OCI-LY3 (cell line): Measurements from ENCODE around the gene CHST11.

Experiments
- H2AFZ ChIP-seq: fragments of 200-600, 300-600 bp; shearing (Covaris generic); 2 replicates; pipeline ENCODE4 v1.6.0; 2014; ENCODE audit warnings: antibody characterized with exemption, low read depth, low read length
- H3K27ac ChIP-seq: fragments of 200-600, 300-600 bp; sonication (generic); 2 replicates; pipeline ENCODE4 v1.5.1; 2014; ENCODE audit warnings: mild to moderate bottlenecking, low read length, moderate library complexity, mixed read lengths
- H3K27me3 ChIP-seq: fragments of 200-600, 300-600 bp; sonication (generic); 2 replicates; pipeline ENCODE4 v1.6.1; 2014; ENCODE audit warnings: low read depth, low read length, mixed read lengths
- H3K36me3 ChIP-seq: fragments of 200-600, 300-600 bp; sonication (generic); replicated peaks from 2 replicates; pipeline ENCODE3; 2014; ENCODE audit warnings: low read depth, low read length, mixed read lengths
- H3K4me1 ChIP-seq: fragments of 300-600, 200-600 bp; sonication (generic); 2 replicates; pipeline ENCODE4 v1.6.1; 2014; ENCODE audit warnings: low read length, mixed read lengths
- H3K4me2 ChIP-seq: fragments of 200-600, 300-600 bp; sonication (generic); 2 replicates; pipeline ENCODE4 v1.6.1; 2014; ENCODE audit warnings: low read length, mixed read lengths
- H3K4me3 ChIP-seq: fragments of 300-600, 200-600 bp; sonication (generic); 2 replicates; pipeline ENCODE4 v1.5.1; 2014; ENCODE audit warnings: antibody characterized with exemption, mild to moderate bottlenecking, low read length, moderate library complexity
- H3K79me2 ChIP-seq: fragments of 300-600, 200-600 bp; shearing (Covaris generic); 2 replicates; pipeline ENCODE4 v1.6.1; 2014; ENCODE audit warnings: mild to moderate bottlenecking, low read length, mixed read lengths
- H3K9ac ChIP-seq: fragments of 300-600, 200-600 bp; shearing (Covaris generic); 2 replicates; pipeline ENCODE4 v1.6.0; 2014; ENCODE audit warnings: mild to moderate bottlenecking, low read length, moderate library complexity
- H3K9me3 ChIP-seq: fragments of 200-600, 300-600 bp; shearing (Covaris generic); 2 replicates; pipeline ENCODE4 v1.6.1; 2014; ENCODE audit warnings: low read length, mixed read lengths; ENCODE audit not compliant: insufficient read depth
- H4K20me1 ChIP-seq: fragments of 200-600, 300-600 bp; sonication (generic); 2 replicates; pipeline ENCODE4 v1.6.1; 2016; ENCODE audit warnings: low read length, mixed read lengths; ENCODE audit not compliant: insufficient read depth
- CTCF ChIP-seq: fragments of 200-600, 300-600 bp; sonication (generic); IDR thresholded peaks from 2 replicates; pipeline ENCODE4 v1.5.1; 2014; ENCODE audit warnings: antibody characterized with exemption, low read length, low read depth
- EZH2phosphoT487 ChIP-seq: fragments of 200-600 bp; shearing (Covaris generic); IDR thresholded peaks from 2 replicates; pipeline ENCODE4 v1.6.1; 2018; ENCODE audit warnings: antibody characterized with exemption, mixed run types, low read depth

CHST11 gene

GRCh38 chr12:104414581-104415341 lies 42.0 kb upstream of the CHST11 start:
- H3K9ac ChIP-seq, result no peak overlapping the region
- no peak overlapping the region for H3K4me3 ChIP-seq
- TF ChIP-seq EZH2phosphoT487, result no peak
- no peak for TF ChIP-seq CTCF
- peaks cover 17% of the 10 kb centered on the region for H3K27me3 ChIP-seq
- no peak overlapping the region for H3K4me2 ChIP-seq
- H3K79me2 ChIP-seq, result no peaks in the 10 kb centered on the region
- no peak overlapping the region for H2AFZ ChIP-seq
- no peaks in the 10 kb centered on the region for H4K20me1 ChIP-seq
- no peak overlapping the region for H3K27ac ChIP-seq
- H3K4me1 ChIP-seq, result peaks cover 16% of the 10 kb centered on the region
- no peaks in the 10 kb centered on the region for H3K9me3 ChIP-seq
- no peaks in the 10 kb centered on the region for H3K36me3 ChIP-seq

GRCh38 chr12:104415342-104415980 lies 41.3 kb upstream of the CHST11 start:
- Histone ChIP-seq H3K4me2 (no peak overlapping the region), H3K27me3 (peaks cover 17% of the 10 kb centered on the region), H3K4me1 (peaks cover 16% of the 10 kb centered on the region), H2AFZ (no peak overlapping the region), H3K27ac (no peak overlapping the region), H3K9ac (no peak overlapping the region), H3K79me2 (no peaks in the 10 kb centered on the region), H3K9me3 (no peaks in the 10 kb centered on the region), H3K36me3 (no peaks in the 10 kb centered on the region), H3K4me3 (no peak overlapping the region), H4K20me1 (no peaks in the 10 kb centered on the region)
- no peak for TF ChIP-seq CTCF

- no peak for TF ChIP-seq CTCF
- TF ChIP-seq EZH2phosphoT487, result no peak
- H3K9ac ChIP-seq, result no peak overlapping the region
- H3K4me2 ChIP-seq, result no peak overlapping the region
- no peaks in the 10 kb centered on the region for H3K9me3 ChIP-seq
- H3K27ac ChIP-seq, result no peak overlapping the region
- H3K4me1 ChIP-seq, result peaks cover 16% of the 10 kb centered on the region
- no peak overlapping the region for H2AFZ ChIP-seq
- H3K36me3 ChIP-seq, result no peaks in the 10 kb centered on the region
- H3K79me2 ChIP-seq, result no peaks in the 10 kb centered on the region
- H3K27me3 ChIP-seq, result peaks cover 17% of the 10 kb centered on the region
- H3K4me3 ChIP-seq, result no peak overlapping the region
- H4K20me1 ChIP-seq, result no peaks in the 10 kb centered on the region
Measured at GRCh38 chr12:104416136-104416535, 40.6 kb upstream of the CHST11 start.

GRCh38 chr12:104416585-104416984 lies 40.2 kb upstream of the CHST11 start:
- TF ChIP-seq EZH2phosphoT487 (no peak), CTCF (no peak)
- Histone ChIP-seq H3K4me3 (no peak overlapping the region), H3K4me2 (no peak overlapping the region), H3K4me1 (peaks cover 14% of the 10 kb centered on the region), H3K79me2 (no peaks in the 10 kb centered on the region), H3K9ac (no peak overlapping the region), H3K36me3 (no peaks in the 10 kb centered on the region), H4K20me1 (no peaks in the 10 kb centered on the region), H2AFZ (no peak overlapping the region), H3K9me3 (no peaks in the 10 kb centered on the region), H3K27ac (no peak overlapping the region), H3K27me3 (peaks cover 17% of the 10 kb centered on the region)
